GM13976 (cell line): ENCODE data around the gene PITPNM1.

Experiments used
- DNase-seq: peaks from one replicate; pipeline ENCODE4 v3.0.0; 2012; ENCODE audit warnings: low spot score
- in situ Hi-C: fragments of 300-500 bp; cut with MboI; formaldehyde crosslinking; loops from one replicate; pipeline ENCODE4 v1.12.0; 2022; ENCODE audit warnings: low sequenced_read_pairs, mixed read lengths, inconsistent platforms; ENCODE audit not compliant: unreplicated experiment
- TF ChIP-seq, protein P1 (sequence below): IDR thresholded peaks from 2 replicates; pipeline ENCODE4 v1.5.1; 2012; ENCODE audit warnings: borderline replicate concordance, mild to moderate bottlenecking; ENCODE audit not compliant: insufficient read depth; ENCODE audit errors: extremely low read depth, missing control alignments, control extremely low read depth

The PITPNM1 gene

GRCh38 chr11:67543585-67543984, 38.4 kb upstream of the PITPNM1 start:
- TF ChIP-seq, protein P1, sequence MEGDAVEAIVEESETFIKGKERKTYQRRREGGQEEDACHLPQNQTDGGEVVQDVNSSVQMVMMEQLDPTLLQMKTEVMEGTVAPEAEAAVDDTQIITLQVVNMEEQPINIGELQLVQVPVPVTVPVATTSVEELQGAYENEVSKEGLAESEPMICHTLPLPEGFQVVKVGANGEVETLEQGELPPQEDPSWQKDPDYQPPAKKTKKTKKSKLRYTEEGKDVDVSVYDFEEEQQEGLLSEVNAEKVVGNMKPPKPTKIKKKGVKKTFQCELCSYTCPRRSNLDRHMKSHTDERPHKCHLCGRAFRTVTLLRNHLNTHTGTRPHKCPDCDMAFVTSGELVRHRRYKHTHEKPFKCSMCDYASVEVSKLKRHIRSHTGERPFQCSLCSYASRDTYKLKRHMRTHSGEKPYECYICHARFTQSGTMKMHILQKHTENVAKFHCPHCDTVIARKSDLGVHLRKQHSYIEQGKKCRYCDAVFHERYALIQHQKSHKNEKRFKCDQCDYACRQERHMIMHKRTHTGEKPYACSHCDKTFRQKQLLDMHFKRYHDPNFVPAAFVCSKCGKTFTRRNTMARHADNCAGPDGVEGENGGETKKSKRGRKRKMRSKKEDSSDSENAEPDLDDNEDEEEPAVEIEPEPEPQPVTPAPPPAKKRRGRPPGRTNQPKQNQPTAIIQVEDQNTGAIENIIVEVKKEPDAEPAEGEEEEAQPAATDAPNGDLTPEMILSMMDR: no peak
- no peak for DNase-seq
- in situ Hi-C loops: no loop called here

DNA sequence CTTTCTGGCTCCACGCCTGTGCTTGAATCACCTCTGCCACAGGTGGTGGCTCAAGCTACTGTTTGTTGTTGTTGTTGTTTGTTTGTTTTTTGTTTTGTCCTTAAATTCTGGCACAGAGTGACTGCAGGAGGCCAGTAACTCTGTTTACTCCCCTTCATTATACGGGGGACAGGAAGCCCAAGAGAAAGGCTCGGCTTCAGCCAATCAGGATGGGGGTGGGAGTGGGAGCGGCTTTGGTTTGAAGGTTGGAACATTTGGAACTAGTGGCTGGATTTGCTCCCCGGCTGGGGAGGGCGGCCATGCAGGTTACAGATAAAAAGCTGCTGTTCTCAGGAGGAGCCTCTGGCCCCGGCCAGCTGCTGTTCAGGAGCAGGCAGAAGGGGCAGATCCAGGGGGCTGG, 37.8 kb upstream of the PITPNM1 start:
- TF ChIP-seq, protein P1: no peak
- DNase-seq: no peak
- in situ Hi-C loops: no loop called here

DNA sequence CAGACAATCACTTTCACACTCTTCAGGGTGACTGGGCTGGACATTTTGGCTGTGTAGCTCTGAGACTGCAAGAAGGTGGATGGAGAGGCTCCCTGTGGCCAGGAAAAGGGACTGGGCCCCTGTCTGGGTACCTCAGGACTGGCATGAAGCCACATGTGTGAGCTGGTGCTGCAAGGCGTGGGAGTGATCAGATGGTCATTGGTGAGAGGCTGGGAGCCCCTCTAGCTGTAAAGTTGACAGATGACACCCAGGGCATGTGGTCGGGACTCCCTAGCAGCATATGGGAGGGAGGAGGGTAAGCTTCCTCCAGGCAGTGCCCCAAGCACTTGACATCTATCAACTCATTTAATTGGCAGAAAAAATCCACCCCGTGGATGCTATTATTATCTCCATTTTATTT, 37.0 kb upstream of the PITPNM1 start:
- in situ Hi-C loops: no loop called here
- TF ChIP-seq, protein P1: no peak
- peak; percentile 23 for DNase-seq

GRCh38 chr11:67541198-67541597, 36.0 kb upstream of the PITPNM1 start:
- peak; percentile 25 for DNase-seq
- TF ChIP-seq, protein P1: no peak
- in situ Hi-C loops: no loop called here

GRCh38 chr11:67539550-67539949, 34.4 kb upstream of the PITPNM1 start:
- in situ Hi-C loops: no loop called here
- TF ChIP-seq, protein P1: no peak
- no peak for DNase-seq

DNA sequence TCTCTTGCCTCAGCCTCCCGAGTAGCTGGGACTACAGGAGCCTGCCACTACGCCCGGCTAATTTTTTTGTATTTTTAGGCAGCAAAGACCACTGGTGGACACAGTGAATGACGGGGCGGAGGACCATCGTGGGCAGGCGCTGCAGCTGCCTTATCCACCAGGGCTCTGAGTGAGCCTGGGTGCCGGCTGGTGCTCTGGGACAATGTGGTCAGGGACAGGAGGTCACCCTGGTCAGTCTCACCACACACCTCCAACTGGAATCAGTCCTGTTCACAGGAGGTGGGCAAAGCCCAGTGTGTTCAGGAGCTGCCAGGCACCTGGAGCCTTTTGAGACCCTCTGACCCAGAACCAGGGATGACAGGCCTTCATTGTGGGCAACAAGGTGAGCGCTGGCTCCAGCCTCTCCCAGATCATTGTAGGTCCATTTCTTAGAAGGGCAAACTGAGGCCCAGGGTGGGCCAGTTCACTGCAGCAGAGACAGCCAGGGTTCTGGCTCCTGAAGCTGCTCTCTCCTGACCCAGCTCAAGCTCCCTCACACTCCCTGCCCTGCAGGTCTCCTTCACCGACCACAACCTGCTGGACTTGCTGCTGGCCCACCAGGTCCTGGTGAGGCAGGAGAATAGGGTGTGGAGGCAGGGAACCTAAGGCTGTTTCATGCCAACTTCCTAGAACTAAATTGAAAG, 33.8 kb upstream of the PITPNM1 start:
- TF ChIP-seq, protein P1: no peak
- in situ Hi-C loops: no loop called here
- no peak for DNase-seq
